DMS53 (cell line): ENCODE results near the gene CFH.
A peak's percentile ranks its signal among the peaks of the same experiment; 100 is the strongest.
"Not testable (repeated sequence)": the region's sequence is repeated elsewhere in the genome, so short reads cannot be mapped to it uniquely, and the experiment has no call there.

Experiments used
- DNase-seq: peaks from one replicate; lab custom pipeline; 2025; lab: John Stamatoyannopoulos, UW

The CFH gene

DNA sequence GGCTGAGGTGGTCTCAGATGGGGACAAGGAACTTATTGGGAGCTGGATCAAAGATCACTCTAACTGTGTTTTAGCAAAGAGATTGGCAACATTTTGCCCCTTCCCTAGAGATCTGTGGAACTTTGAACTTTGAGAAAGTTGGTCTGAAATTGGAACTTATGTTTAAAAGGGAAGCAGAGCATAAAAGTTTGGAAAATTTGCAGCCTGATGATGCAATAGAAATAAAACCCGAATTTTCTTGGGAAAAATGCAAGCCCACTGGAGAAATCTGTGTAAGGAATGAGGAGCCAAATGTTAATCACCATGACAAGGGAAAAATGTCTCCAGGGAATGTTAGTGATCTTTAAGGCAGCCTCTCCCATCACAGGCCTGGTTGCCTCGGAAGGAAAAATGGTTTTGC lies 17.2 kb downstream of the CFH start:
- no peak for DNase-seq

- DNase-seq: no peak
These were observed 17.9 kb downstream of the CFH start for GRCh38 chr1:196669693-196670092.

- no peak for DNase-seq
These were observed 23.1 kb downstream of the CFH start for GRCh38 chr1:196674908-196675307.

GRCh38 chr1:196677781-196678509 lies 26.1 kb downstream of the CFH start:
- no peak for DNase-seq

DNA sequence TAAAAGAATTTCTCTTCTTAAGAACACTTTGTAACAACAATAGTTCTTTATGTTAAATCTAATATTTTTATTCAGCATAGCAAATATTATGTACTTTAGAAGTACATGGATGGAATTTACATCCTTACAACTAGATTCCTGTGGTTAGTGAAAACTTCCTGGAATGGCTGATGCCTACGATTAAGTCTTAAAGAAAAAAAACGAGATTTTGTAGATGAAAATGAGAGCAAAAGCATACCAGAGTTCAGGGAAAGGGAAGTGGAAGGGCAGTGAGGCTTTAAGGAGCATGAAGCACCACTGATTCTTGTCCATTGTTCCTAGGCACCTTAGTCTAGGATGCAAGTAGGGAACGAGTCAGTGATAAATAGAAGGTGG lies 26.7 kb downstream of the CFH start:
- DNase-seq: no peak

DNA sequence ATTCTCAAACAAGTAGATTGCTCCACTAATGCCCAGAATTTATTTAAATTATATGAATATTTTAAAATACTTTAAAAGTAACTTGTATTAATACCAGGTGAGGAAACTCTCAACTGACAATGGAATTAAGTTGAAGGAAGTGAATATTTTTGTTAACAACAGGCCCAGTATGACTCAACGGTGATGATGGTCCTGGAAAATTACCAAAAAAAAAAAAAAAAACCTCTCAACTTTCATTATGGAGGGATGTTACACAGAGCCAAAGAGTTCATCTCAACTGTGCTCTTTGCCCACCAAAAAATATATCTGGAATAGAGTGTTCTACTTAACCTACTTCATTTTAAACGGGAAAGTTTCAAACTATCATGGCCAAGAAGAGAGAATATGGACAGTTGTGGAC lies 28.3 kb downstream of the CFH start:
- no peak for DNase-seq

- DNase-seq: no peak
These were observed 32.6 kb downstream of the CFH start for GRCh38 chr1:196684476-196684875.

DNA sequence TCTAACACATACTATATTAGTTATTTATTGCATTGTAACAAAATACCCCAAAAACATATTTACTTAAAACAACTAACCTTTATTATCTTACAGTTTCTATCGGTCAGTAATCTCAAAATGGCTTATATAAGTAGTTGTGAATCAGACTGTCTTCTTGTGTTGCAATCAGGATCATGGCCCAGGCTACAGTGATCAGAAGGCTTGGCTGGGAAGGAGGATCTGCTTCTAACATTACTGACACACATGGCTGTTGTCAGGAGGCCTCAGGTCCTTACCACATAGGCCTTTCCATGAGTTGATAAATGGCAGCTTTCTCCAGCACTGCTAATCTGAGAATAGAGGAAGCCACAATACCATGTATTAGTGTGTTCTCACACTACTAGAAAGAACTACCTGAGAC lies 33.7 kb downstream of the CFH start:
- no peak for DNase-seq

DNA sequence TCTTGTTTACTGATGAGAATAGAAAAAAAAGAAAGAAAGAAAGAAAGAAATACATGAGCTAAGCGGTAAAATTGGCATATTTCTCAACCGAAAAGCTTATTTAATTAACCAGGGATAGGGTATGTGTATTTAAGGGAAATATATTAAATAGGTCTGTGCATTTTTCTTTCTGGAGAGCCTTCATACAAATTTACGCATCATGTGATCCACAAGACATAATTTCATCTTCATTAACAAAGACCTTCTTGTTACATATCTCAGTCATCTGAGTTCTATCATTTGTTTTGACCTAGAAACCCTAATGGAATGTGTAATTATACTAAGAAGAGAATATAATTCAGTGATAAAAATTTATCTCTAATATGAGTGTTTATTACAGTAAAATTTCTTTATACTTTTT lies 37.2 kb downstream of the CFH start:
- DNase-seq: no peak

DNA sequence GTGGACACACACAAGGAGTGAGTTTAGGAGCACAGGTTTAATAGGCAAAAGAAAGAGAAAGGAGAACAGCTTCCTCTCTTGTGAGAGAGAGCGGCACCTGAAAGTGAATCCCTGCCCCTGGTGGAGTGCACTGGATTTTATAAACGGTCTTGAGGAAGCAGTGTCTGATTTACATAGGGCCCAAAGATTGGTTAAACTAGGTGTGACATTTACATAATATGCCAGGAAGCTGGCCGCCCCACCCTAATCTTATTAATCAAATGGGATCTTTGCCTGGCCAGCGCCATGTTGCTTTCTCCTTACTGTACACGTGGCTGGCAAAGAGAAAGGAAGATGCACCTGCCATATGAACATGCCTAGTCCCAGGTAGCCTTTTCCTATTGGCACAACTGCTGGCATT lies 38.7 kb downstream of the CFH start:
- DNase-seq: peak; percentile 18

GRCh38 chr1:196698993-196699392 lies 47.1 kb downstream of the CFH start:
- DNase-seq: no peak

GRCh38 chr1:196701144-196701543 lies 49.3 kb downstream of the CFH start:
- DNase-seq: no peak

DNA sequence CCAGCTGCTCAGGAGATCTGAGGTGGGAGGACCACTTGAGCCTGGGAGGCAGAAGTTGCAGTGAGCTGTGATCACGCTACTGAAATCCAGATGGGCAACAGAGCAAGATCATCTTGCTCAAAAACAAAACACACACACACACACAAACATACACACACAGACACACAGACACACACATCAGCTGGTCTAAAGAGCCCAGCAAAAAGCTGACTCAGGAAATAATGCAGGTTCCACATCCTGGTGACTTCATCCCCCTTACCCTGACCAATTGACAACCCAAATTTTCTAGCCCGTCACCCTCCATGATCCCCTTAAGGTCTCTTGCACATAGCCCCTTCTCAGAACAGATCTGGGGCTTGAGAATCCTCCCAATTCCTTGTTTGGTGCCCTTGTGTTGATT lies 58.0 kb downstream of the CFH start:
- not testable (repeated sequence) for DNase-seq

- no peak for DNase-seq
These were observed 66.0 kb downstream of the CFH start for GRCh38 chr1:196717868-196718267.

DNA sequence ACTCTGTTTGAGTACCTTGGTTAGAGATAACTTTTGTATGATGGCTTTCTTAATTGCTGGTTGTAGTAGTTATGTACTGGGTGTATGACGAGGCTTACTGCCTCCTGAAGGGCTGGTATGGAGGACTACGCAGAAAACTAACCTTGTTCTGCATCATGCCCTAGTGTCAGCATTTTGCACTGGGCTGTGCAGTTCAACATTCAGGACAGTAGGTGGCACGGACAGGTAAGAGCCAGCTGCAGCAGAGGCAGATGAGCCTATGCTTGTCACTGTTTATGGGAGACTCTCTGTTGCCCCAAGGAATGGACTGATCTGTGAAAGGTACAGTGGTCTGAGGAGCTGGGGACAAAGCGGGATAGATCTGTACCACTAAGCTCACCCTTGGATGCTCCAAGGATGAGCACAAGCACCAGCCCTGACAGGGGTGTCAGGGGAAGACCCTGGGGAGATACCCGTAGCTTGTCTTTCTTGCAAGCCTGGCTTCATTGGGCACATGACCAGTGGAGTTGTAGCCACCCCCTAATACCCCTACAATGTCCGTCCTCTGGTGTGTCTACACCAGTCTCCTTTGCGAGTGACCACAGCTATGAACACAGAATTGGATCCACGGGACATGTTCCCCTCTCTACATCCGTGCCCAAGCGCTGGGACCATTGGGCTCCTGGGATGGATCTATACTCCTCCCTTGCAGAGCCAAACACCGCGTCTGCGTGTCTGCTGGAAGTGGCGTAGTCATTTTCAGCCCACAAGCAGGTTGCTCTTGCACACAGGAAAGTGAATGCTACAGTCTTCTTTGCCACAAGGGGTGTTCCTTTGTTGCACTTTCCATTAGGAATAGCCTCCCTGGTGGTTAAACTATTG lies 71.7 kb downstream of the CFH start:
- DNase-seq: peak; percentile 92

DNA sequence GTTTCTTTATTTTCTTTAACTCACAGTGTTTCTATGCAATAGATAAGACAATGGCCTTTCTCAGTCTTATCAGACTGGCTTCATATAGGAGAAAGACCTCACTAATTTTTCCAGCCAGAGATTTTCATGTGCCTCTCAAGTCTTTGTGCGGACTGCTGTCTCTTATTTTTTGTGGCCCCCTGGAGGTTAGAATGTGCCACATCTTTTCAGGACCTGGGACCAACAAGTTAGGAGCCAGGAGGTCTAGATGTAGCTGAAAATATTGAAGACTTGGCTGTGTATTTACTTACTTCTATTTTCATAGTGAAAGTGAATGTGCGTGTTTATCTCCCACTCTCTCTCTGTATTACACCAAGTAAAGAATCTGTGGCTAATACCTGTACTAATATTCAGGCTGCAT lies 80.7 kb downstream of the CFH start:
- peak; percentile 7 for DNase-seq

GRCh38 chr1:196733091-196733970 lies 81.5 kb downstream of the CFH start:
- no peak for DNase-seq

DNA sequence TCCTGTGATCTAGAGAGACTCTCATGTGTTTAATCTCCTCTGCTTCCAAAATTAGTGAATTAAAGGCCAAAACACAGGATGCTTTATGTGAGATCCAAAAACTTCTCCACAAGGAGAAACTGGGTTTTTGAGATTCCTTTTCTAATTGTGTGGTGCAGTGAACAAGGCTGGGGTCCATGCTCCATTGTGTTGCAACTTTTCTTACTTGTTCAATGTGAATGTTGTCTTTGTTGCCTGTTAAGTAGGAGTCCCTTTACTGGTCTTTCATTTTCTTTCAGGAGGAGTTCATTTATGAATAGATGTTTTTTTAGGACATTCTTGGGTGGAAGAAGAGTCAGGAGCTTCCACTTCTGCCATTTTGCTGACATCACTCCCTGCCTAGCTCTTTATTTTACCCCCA lies 82.2 kb downstream of the CFH start:
- DNase-seq: no peak

- no peak for DNase-seq
These were observed 82.6 kb downstream of the CFH start for GRCh38 chr1:196734460-196734859.

DNA sequence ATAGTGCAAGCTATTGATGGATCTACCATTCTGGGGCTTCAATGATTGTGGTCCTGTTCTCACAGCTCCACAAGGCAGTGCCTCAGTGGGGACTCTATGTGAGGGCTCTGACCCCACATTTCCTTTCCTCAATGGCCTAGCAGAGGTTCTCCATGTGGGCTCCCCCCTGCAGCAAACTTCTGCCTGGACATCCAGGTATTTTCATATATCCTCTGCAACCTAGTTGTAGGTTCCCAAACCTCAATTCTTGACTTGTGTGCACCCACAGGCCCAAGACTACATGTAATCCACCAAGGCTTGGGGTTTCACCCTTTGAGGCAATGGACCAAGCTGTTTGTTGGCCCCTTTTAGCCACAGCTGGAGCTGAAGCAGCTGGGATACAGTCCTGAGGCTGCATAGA lies 86.9 kb downstream of the CFH start:
- peak; percentile 18 for DNase-seq

GRCh38 chr1:196743244-196743643 lies 91.4 kb downstream of the CFH start:
- peak; percentile 91 for DNase-seq

DNA sequence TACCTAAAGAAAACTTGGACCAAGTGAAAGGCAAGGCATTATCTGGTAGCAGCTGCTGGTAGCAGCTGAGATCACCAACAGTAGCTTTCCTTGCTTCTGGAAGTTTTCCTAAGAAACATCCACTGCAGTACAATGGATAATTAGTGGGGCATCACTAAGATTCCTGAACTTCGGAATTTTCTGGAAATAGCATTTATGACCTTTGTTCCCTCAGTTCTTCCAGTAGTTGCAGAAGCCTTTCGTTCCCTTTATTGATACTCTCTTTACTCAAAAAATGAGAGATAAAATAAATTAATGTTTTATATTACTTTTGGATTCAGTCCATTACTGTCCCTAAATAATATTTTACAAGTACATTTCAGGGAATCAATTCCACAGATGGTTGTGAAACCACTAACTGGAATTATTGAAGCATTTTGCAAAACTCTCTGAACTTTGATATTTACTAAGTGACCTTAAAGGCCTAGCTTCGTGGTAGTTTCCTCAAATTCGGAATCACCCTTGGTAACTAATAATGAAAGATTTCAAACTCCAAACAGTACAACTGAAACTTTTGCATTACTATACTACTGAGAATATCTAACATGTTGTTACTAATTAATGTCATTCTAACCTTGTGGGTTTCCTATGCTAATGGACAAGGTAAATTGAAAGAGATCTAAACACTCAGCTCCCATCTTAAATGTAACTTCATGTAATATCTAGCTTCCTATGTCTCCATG lies 113.3 kb downstream of the CFH start:
- not testable (repeated sequence) for DNase-seq
